ENCODE data around the gene KLF13. TPM values are rescaled to one million over a fixed set of nuclear protein-coding genes. Genes with fewer than 3 reads are reported as not detected.

The KLF13 gene
- total and polyA plus RNA-seq, 2 experiments from 2014 or later, result 23.5 to 28.6 TPM

GRCh38 chr15:31349233-31350141, 22.9 kb downstream of the KLF13 start (continued):
- TF ChIP-seq ZNF462 (CRISPR knock-in tag; IDR thresholded peaks at IDR 0.05) (no peak), EZH2 (IDR thresholded peaks at IDR 0.05; ENCODE audit: low read depth, unreplicated experiment) (no peak)

- H3F3A ChIP-seq (replicated peaks; ENCODE audit: low read depth), result no peaks in the 10 kb centered on the region
- H3K4me2 ChIP-seq, result no peak overlapping the region
- H3K27me3 ChIP-seq (ENCODE audit: insufficient read depth), result no peaks in the 10 kb centered on the region
- ATAC-seq (no peak), DNase-seq (ENCODE audit: low spot score) (no peak)
- H4K20me1 ChIP-seq (replicated peaks; ENCODE audit: insufficient read depth), result peaks cover 4% of the 10 kb centered on the region
- H3K36me3 ChIP-seq (ENCODE audit: insufficient read depth), result no peaks in the 10 kb centered on the region
- no peak overlapping the region for H3K27ac ChIP-seq (ENCODE audit: low read depth)
- Mint-ChIP-seq H3K27ac (no peak overlapping the region), H3K27me3 (ENCODE audit: insufficient read depth, low read depth, poor library complexity) (peaks cover 5% of the 10 kb centered on the region), H3K9me3 (no peaks in the 10 kb centered on the region), H3K4me3 (no peak overlapping the region), H3K36me3 (ENCODE audit: low read depth) (no peaks in the 10 kb centered on the region), H3K4me1 (peaks cover 25% of the 10 kb centered on the region)
- H2AFZ ChIP-seq, result no peak overlapping the region
- H3K4me1 ChIP-seq (ENCODE audit: insufficient read depth), result no peaks in the 10 kb centered on the region
- no peak overlapping the region for H3K4me3 ChIP-seq
- H3K9me2 ChIP-seq (ENCODE audit: insufficient read depth), result no peaks in the 10 kb centered on the region
- peaks cover 53% of the 10 kb centered on the region for H3K79me2 ChIP-seq (replicated peaks; ENCODE audit: insufficient read depth)
- no peak for TF ChIP-seq NANOG (IDR thresholded peaks at IDR 0.05; ENCODE audit: borderline replicate concordance)
- no peak for TF ChIP-seq ZNF114 (CRISPR knock-in tag; IDR thresholded peaks at IDR 0.05)
- no peak for TF ChIP-seq JUNB (IDR thresholded peaks at IDR 0.05; ENCODE audit: unreplicated experiment)
- no peak for TF ChIP-seq CTCF (conservative IDR thresholded peaks at IDR 0.05; ENCODE audit: low read depth in 2 of 2)
- TF ChIP-seq EZH2phosphoT487 (IDR thresholded peaks at IDR 0.05; ENCODE audit: unreplicated experiment), result no peak
- no peak for TF ChIP-seq POLR2AphosphoS5 (IDR thresholded peaks at IDR 0.05; ENCODE audit: low read depth)
- no peak for TF ChIP-seq CREB1 (CRISPR knock-in tag; IDR thresholded peaks at IDR 0.05; ENCODE audit: low read depth)
- no peak for TF ChIP-seq EZH2 (IDR thresholded peaks at IDR 0.05; ENCODE audit: low read depth, unreplicated experiment)
- TF ChIP-seq STAT1 (IDR thresholded peaks at IDR 0.05; ENCODE audit: unreplicated experiment), result no peak
- TF ChIP-seq ETS1 (IDR thresholded peaks at IDR 0.05), result no peak
Observed at GRCh38 chr15:31350771-31351170, 24.1 kb downstream of the KLF13 start.
